GM18511 (cell line): ENCODE results near the gene CEP128.

Experiments
- ATAC-seq: cut with Tn5 transposase; IDR thresholded peaks from one replicate; pipeline ENCODE4 v1.9.1; 2021; ENCODE audit warnings: mild to moderate bottlenecking, moderate library complexity; ENCODE audit not compliant: unreplicated experiment

The CEP128 gene

GRCh38 chr14:80781972-80782367 is 159.6 kb downstream of the CEP128 start:
- ATAC-seq = no peak

DNA sequence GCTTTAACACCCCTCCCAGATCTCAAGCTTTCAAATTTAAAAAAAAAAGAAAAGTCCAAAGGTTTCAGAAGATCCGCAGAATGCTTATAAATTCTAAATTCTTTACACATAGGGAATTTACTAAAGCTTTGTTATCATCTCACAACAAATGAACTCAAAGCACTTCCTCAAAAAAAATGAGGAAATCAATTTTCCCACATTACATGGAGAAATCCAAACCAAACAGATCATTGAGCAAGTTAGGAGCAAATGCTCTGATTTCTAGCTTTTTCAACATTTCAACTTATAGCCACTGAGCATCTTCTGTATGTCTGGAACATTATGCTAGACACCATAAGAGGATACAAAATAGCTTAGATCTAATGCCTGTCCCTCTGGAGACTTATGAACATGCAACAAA is 161.0 kb downstream of the CEP128 start:
- no peak for ATAC-seq

- ATAC-seq = peak; percentile 51
Observed at GRCh38 chr14:80776657-80777056, 164.9 kb downstream of the CEP128 start.

- no peak for ATAC-seq
Observed at GRCh38 chr14:80776186-80776585, 165.4 kb downstream of the CEP128 start.

DNA sequence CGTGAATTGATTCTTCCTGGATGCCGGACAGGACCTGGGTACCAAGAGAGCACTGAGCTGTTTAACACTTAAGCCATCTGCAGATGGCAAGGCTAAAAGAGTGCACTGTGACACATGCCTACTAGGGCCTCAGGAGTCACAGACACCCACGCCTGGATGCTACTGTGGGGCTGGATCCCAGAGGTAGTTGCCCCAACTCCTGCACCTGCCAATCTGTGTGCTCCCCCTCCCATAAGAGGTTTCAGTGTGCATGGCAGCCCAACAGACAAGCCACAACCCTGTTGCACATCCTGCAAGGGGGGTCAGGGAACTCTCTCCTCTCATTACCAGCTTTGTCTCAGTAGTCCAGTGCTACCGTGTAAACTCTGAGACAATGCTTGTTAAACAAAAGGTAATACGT is 169.0 kb downstream of the CEP128 start:
- no peak for ATAC-seq

DNA sequence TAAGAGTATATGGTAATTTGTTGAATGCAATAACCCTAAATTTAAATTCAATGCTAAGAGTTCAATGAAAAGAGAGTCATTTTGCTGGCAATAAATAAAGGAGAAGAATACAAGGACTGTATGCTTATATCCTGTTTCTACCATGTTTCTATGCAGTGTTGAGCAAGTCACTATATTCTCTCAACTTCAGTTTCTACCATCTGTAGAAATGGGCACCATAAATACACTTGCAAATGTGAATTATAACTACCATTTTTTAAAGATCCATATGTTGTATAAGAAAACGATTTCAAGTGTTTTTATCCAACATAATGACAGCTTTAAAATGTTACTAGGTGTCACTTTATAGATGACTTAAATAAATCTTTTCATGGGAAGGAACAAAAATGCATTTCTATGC is 170.3 kb downstream of the CEP128 start:
- ATAC-seq = no peak

GRCh38 chr14:80770114-80770908 is 171.2 kb downstream of the CEP128 start:
- ATAC-seq = no peak

DNA sequence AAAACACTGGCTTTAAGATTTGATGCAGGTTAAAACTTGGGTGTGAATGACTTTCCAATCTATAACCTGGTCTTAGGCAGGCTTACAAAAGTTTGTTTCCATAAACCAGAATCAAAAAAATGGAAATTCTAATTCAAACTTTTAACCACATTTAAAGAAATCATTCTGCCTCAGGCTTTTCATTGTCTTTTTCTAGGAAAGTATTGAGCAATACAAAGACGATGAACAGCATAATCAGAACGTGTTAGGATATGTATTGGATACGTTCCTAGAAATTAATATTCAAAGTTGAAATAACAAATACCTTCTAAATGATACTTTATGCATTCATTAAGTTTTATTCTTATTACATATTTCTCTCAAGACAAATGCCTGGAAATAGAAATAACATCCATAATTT is 172.9 kb downstream of the CEP128 start:
- no peak for ATAC-seq

GRCh38 chr14:80764921-80765507 is 176.5 kb downstream of the CEP128 start:
- ATAC-seq = no peak

- no peak for ATAC-seq
Observed at GRCh38 chr14:80764496-80764895, 177.0 kb downstream of the CEP128 start.

- no peak for ATAC-seq
Observed at GRCh38 chr14:80762641-80763228, 178.8 kb downstream of the CEP128 start.

- ATAC-seq = no peak
Observed at GRCh38 chr14:80754696-80755095, 186.8 kb downstream of the CEP128 start.

DNA sequence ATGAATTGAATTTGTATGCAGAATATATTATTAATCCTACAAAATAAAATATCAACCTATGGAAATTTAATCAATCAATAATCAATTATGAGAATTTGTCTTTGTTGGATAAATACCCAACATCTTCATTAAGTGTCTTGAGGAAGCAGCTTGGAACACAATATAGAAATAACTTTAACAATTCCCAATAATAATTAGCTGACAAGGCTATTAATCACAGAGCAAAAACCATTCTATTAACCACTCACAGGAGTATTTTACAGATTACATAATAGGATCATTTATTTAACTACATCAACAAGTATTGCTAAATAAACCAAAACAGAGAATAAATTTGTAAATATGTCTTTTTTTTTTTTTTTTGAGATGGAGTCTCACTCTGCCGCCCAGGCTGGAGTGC is 190.3 kb downstream of the CEP128 start:
- no peak for ATAC-seq

DNA sequence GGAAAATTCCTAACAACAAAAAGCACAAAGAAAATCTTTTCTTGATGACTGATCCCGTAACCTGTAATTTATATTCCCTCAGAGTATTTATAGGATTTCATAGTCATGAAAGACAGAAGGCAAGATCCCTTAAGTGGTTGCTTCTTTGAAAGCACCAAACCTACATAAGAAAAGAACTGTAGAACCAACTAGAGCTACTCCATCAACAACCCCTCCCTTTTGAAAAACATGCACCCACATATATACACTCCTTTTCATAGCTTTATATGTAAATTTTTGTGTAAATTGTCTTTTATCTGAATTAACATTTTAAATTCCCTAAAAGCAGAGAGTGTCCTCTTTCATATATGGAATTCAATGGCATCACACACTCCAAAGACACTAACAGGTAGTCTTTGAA is 215.3 kb downstream of the CEP128 start:
- ATAC-seq = no peak

DNA sequence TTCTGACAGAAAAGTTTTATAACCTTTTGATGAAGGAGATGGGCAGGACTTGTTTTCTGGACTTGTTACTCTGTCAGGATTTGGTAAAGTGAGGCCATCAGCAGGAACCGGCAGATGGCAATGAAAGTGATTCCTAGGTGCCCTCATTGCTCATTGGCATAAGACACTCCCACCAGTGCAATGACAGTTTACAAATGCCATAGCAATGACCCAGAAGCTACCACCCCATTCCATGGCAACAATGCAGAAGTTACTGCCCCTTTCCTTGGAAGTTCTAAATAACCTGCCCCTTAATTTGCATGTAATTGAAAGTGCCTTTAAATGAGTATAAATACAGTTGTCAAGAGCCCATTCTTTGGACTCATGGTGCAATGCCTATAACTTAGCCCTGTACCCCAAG is 222.6 kb downstream of the CEP128 start:
- no peak for ATAC-seq

DNA sequence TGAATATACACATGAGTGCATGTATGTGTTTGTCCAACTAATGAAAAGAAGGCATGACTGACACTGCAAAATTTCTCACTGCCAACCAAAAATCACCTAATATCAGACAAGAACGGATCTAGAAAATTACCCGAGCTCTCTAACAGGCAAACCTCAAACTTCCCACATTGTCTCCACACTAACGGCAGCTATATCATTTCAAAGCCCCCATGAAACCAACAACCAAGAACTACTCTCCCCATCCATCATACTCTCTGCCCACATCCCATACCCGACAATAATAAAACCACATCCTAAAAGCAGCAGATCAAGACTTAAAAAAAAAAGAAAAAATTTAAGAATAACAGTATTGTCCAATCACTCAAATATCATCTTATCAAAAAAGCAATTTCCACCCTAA is 227.1 kb downstream of the CEP128 start:
- no peak for ATAC-seq

DNA sequence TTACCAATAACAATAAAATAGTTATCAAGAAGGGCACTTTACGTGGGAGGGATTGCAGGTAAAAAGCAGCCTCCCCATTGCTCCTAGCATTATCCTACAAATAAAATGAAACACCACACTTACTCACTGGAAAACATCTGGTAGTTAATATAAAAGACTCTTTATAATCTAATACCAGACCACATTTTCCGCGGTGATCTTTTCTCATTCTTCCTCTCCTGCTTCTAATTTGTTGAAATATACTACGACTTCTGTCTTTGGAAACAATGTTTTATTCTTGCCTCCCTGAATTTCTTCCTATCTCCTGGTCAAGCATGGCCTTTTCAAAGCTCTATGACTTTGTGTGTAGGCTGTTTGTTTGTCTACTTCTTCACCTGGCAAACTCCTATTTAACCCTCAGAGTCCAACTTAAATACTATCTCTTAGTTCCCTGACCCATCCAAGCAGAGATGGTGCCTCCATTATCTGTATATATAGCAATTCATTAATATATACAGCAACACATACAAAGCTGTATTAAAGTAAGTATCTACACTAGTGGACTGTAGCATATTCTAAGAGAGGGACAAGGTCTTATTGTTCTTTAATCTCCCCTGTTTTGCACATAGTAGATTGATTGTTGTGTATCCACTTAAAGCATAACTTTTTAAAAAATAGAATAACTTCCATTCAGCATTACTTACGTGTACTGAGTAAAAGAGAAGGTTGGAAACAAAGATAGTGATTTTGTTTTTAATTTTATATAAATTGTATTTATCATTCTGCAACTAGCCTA is 228.3 kb downstream of the CEP128 start:
- ATAC-seq = no peak

GRCh38 chr14:80705241-80705980 is 236.1 kb downstream of the CEP128 start:
- ATAC-seq = no peak

- ATAC-seq = no peak
Observed at GRCh38 chr14:80700601-80701000, 240.9 kb downstream of the CEP128 start.

DNA sequence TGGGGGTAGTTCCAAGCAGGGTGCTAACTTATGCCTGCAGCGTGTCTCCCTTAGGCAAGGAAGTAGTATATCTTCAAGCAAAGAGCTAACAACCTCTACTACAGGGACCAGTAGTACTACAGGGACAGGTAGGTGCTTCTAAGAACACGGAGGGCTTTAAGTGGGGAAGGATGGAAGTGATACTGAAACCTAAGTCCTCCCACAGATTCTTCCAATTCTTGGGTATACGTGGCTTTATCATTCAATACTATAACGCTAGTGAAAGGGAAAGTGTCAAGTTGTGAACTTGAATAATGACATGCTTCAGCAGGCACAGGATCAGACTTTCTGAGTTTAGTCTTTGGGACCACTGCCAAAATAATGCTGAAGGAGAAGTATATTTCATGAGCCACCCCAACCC is 241.7 kb downstream of the CEP128 start:
- peak; percentile 79 for ATAC-seq

DNA sequence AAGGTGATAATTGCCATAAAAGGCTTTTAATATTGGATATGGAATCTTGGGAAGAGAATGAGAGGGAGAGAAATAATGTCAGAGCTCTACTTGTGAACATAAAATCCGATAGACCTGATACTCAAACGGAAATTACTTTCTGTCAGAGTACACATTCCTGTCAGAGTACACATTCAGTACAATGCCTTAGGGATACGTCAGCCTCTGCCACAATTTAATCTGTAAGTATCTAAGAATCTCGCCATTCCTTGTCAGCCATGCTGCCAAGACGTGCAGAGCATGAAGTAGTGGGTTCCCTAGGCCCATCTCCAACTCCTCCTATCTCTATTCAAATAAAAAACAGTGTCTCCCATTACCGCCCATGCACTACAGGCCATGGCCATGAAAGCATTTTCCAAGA is 242.6 kb downstream of the CEP128 start:
- no peak for ATAC-seq
